HG03558 (cell line): ENCODE measurements around the gene CEND1.
A peak's percentile ranks its signal among the peaks of the same experiment; 100 is the strongest.

Source experiments
- ATAC-seq: cut with Tn5 transposase; IDR thresholded peaks from one replicate; pipeline ENCODE4 v1.9.1; 2021; ENCODE audit warnings: moderate number of reproducible peaks; ENCODE audit not compliant: unreplicated experiment; ENCODE audit errors: extremely low read depth

Gene CEND1

GRCh38 chr11:828506-829175, 38.8 kb upstream of the CEND1 start:
- ATAC-seq: no peak

DNA sequence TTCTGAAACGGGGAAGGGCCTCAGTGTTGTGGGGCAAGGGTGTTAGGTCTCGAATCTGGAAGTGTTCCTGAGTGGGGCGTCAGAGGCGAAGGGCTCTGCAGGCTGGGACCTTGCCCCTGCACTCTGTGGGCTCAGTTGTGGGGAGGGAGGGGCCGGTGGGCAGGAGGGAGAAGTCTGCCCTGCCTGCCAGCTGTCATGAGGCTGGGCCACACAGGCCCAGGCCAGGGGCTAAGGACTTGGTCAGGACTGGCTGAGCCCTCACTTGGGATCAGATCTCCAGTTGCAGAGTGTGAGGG, 38.0 kb upstream of the CEND1 start, which contains the start of gene CRACR2B:
Gene CRACR2B, plus strand, starts transcription at position 23 of the 296 bp plus-strand sequence. CDS start 689 bp downstream, outside the sequence.
- ATAC-seq: no peak

DNA sequence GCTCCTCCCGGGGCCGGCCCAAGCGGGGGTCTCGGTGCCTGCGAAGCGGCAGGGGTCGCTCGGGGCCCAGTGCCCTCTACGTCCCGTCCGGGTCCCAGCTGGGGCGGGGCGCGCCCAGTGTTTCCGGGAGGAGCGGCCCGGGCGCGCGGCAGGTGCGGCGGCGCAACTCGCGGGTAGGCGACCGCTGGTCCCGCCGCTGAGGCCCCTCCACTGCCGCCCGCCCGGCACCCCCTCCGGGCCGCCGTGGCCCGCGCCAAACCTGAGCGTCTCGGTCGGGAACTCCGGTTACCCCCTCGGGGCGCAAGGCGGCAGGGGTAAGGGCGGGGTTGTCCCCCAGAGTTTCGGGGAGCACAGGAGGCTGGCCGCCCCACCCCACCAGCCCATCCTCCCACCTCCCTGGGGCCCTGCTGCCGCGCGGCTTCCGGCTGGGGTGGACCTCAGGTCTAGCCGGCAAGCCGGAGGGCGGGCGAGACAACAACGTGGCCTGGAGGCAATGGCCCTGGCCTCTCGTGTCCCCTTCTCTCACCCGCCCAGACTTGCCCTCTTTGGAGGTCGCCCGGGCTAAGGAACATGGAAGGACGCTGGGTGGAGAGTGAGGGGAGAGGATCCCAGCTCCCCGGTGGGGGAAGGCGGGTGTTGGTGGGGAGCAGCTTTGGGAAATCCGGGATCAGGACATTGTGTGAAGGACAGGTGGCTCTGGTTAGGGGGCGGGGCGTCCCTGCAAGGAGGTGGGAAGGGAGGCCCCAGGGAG, 37.4 kb upstream of the CEND1 start:
- no peak for ATAC-seq

DNA sequence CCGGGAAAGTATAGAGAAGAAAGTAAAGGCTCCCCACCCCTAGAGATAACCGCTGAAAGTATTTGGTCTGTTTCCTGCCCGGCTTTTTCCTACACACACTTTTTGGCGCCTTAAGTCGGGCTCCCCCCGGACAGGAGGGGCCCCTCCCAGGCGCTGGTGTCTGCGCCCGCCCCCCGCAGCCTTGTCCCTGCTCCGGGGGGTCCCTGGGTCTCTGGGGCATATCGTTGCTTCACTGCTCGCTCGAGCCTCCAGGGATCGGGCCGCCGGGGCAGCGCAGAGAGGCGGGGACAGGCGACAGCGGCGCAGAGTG, 36.9 kb upstream of the CEND1 start:
- ATAC-seq: no peak

- ATAC-seq: no peak
Observed at GRCh38 chr11:826227-826621, 36.3 kb upstream of the CEND1 start.

DNA sequence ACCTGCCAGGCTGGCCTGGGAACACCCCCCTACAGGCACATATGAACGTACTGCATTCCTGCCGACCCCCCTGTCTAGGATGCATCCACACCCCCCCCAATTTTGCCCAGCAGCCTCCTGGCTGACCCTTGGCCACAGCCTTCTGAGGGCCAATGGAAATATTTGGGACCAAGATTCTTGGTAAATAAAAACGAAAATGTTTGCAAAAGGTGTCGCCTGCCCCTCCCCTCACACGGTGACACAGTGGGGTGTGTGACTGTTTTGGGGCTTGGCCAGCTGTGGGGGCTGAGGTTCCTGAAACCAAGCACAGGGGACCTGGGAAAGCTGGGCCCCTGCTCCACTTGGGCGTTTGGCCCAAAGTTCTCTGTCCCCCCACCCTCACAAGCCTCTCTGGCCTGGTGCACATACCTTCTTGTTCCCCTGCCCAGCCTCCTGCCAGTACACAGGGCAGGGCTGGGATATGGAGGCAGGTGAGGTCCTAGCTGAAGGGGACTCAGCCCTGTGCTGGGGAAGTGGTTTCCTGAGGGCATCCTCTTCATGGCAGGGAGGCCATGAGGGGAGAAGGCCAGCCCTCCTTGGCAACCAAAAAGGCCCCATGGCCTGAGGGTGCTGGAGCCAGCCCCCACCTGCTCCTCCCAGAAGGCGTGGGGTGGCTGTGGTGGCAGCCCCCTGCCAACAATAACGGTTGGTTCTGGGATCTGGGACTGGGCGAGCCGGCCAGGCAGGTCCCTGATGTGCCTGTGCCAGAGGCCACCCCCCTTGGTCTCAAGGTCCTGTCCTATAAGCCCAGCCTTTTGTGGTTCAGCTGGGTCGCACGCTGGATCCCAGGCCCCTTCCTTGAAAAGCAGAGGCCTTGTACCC, 35.7 kb upstream of the CEND1 start:
- ATAC-seq: no peak

- ATAC-seq: no peak
Observed at GRCh38 chr11:824942-825341, 35.1 kb upstream of the CEND1 start.

- no peak for ATAC-seq
Observed at GRCh38 chr11:824292-824880, 34.5 kb upstream of the CEND1 start.

DNA sequence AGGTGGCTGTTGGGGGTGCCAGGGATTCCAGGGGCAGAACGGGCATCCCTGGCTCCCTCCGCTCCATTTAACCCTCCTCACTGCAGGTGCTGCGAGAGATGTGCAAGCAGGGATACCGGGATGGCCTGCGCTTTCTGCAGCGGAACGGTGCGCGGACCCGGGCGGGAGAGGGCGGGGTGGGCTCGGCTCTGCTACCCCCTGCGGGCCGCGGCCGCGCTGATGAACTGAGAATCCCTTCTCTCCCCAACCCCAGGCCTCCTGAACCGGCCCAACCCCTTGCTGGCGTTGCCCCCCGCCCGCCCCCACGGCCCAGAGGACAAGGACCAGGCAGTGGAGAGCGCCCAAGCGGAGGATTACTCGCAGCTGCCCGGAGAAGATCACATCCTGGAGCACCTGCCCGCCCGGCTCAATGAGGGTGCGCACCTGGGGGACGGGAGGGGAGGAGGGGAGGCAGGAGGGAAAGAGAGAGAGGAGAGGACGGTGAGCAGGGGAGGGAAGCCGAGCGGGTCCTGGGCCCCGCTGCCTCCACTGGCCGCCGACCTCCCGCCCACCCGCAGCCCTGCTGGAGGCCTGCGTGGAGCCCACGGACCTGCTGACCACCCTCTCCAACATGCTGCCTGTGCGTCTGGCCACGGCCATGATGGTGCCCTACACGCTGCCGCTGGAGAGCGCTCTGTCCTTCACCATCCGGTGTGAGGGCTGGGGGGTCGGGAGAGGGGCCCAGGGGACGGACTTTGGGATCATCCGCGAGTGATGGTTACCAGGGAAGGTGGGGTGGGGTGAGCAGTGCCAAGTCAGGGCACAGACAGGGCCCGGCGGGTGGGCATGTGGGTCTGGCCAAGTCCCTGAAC, 33.8 kb upstream of the CEND1 start:
- no peak for ATAC-seq

DNA sequence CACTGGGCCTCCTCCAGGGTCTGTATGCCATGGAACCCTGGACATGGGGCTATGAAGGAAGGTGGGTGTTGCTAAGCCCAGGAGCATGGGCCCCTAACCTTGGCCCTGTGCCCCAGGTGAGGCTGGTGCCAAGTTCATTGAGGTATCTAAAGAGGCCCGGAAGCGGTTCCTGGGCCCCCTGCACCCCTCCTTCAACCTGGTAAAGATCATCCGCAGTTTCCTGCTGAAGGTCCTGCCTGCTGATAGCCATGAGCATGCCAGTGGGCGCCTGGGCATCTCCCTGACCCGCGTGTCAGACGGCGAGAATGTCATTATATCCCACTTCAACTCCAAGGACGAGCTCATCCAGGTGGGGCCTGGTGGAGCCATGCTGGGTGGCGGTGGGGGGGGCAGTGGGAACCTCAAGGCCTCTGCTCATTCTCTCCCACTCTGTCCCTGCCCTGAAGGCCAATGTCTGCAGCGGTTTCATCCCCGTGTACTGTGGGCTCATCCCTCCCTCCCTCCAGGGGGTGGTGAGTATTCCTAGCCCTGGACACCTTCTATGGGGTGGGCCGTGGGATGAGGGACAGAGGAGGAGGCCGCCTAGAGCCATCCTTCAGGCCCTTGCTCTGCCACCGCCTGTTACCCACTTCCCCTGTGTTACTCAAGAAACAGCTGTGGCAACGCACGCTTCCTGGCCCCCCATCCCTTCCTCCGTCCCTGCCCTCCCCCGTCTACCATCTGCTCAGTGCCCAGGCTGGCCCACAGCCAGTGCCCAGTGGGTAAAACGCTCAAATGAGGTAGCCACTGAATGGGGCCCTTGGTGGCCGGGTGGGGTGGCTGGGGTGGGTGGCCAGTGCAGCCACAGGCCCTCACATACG, 31.9 kb upstream of the CEND1 start:
- no peak for ATAC-seq

GRCh38 chr11:820655-821511, 31.0 kb upstream of the CEND1 start:
- no peak for ATAC-seq

- ATAC-seq: peak; percentile 26
Observed at GRCh38 chr11:819943-820649, 30.2 kb upstream of the CEND1 start.

DNA sequence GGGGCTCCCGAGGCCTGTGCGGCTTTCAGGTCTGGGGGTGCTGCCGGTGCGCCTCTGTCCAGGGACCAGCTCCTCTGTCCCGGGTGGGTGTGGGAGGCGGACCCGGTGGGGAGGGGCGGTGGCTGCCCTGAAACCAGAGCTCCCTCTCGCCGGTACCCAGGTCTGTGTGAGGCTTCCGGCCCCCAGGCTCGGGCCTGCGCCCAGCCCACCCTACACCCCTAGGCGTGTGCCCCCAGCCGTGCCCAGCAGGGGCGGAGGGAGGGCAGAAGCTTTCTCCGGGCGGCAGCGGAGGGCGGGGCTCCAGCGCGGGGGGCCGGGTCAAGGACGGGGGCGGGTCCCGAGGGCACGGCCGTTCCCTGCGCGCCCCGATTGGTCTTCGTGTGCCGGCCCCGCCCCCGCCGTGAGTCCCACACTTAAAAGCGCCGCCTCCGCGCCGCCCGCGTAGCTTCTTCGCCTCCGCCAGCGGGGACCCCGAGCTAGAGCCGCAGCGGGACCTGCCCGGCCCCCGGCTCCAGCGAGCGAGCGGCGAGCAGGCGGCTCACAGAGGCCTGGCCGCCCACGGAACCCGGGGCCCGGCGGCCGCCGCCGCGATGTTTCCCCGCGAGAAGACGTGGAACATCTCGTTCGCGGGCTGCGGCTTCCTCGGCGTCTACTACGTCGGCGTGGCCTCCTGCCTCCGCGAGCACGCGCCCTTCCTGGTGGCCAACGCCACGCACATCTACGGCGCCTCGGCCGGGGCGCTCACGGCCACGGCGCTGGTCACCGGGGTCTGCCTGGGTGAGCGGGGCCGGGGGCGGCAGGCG, 29.4 kb upstream of the CEND1 start:
- peak; percentile 36 for ATAC-seq

GRCh38 chr11:818396-819128, 28.7 kb upstream of the CEND1 start, which contains the start of gene PNPLA2:
PNPLA2 (plus strand) TSS chr11:818914; CDS start chr11:819719, 805 bp downstream.
- ATAC-seq: no peak

DNA sequence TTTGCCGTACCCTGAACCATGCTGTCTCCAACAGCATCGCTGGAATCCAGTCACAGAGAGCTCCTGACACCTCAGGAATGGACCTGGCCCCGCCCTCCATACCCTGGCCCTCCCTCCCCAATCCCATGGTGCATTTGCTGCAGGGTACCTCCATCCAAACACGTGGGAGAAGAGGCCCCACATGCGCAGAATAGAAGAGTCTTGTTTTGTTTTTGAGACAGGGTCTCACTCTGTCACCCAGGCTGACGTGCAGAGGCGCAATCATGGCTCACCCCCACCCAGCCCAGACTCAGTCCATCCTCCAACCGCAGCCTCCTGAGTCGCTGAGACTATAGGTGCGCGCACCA, 26.5 kb upstream of the CEND1 start:
- no peak for ATAC-seq
